Natural killer cell (primary cell): ENCODE measurements around the gene TSSK3. TPM values are rescaled to one million over a fixed set of nuclear protein-coding genes. Genes with fewer than 3 reads are reported as not detected.

Experiments
- ATAC-seq, 3 donors: fragments of 150-1000 bp in 2 of 3; fragments of 200-7000 bp in 1 of 3; cut with Tn5 transposase; 1 replicate in 1 of 3; 2 replicates in 2 of 3; pipeline ENCODE4 v1.10.0; 2021; ENCODE audit warnings: mild to moderate bottlenecking in 2 of 3, moderate library complexity in 2 of 3
- DNase-seq, 2 donors: peaks; one replicate each; pipeline versions ENCODE4 v3.0.0 to v3.0.0-alpha.2; 2013 to 2021; ENCODE audit warnings: mixed read lengths in 1 of 2
- H3K27ac ChIP-seq: one replicate; pipeline ENCODE4 v1.5.1; 2013; ENCODE audit warnings: mild to moderate bottlenecking, low read length
- H3K27me3 ChIP-seq: one replicate; pipeline ENCODE4 v1.6.1; 2013; ENCODE audit warnings: low read length; ENCODE audit not compliant: control insufficient read depth, insufficient read depth
- H3K36me3 ChIP-seq: one replicate; pipeline ENCODE4 v1.6.1; 2013; ENCODE audit warnings: low read length; ENCODE audit not compliant: control insufficient read depth, insufficient read depth
- H3K4me1 ChIP-seq: one replicate; pipeline ENCODE4 v1.6.1; 2013; ENCODE audit warnings: low read length; ENCODE audit not compliant: control insufficient read depth, insufficient read depth
- H3K4me3 ChIP-seq: one replicate; pipeline ENCODE4 v1.5.1; 2013; ENCODE audit warnings: low read length
- H3K9me3 ChIP-seq: one replicate; pipeline ENCODE4 v1.6.1; 2013; ENCODE audit warnings: low read length; ENCODE audit not compliant: control insufficient read depth, insufficient read depth
- H3K27ac Mint-ChIP-seq, 2 donors: one replicate each; pipeline ENCODE4 v1.8.0; 2022; ENCODE audit warnings: mild to moderate bottlenecking in 2 of 2, mixed read lengths in 2 of 2, moderate library complexity in 1 of 2
- H3K27me3 Mint-ChIP-seq, 2 donors: one replicate each; pipeline ENCODE4 v1.8.0; 2022; ENCODE audit warnings: low read depth in 2 of 2, mixed read lengths in 2 of 2
- H3K36me3 Mint-ChIP-seq: one replicate; pipeline ENCODE4 v1.8.0; 2022; ENCODE audit warnings: mixed read lengths
- H3K4me1 Mint-ChIP-seq, 2 donors: one replicate each; pipeline ENCODE4 v1.8.0; 2022; ENCODE audit warnings: mixed read lengths in 2 of 2
- H3K4me3 Mint-ChIP-seq: one replicate; pipeline ENCODE4 v1.8.0; 2022; ENCODE audit warnings: mild to moderate bottlenecking, moderate library complexity, mixed read lengths
- H3K9me3 Mint-ChIP-seq, 2 donors: one replicate each; pipeline ENCODE4 v1.8.0; 2022; ENCODE audit warnings: mixed read lengths in 2 of 2
- CTCF ChIP-seq: fragments of 200-600 bp; IDR thresholded peaks from one replicate; pipeline ENCODE4 v1.8.0; 2022; ENCODE audit warnings: antibody characterized with exemption
- WGBS: methylation state at CpG from one replicate; pipeline ENCODE4 v1.1.7; 2013; ENCODE audit warnings: missing lambda C conversion rate; ENCODE audit not compliant: insufficient coverage; 5-methylcytosine and 5-hydroxymethylcytosine counted together
- intact Hi-C: fragments of 100-400 bp; cut with micrococcal nuclease; formaldehyde crosslinking; loops from one replicate; pipeline ENCODE4 v1.14.2; 2022
- total RNA-seq, 4 donors: library from RNA; stranded (reverse); fragments of 120-200 nt in 1 of 4; gene quantifications; one replicate each; pipeline versions ENCODE4 v1.2.3 to v1.2.4, GENCODE V29; 2013 to 2022

The TSSK3 gene
- total RNA-seq, 3 donors from 2014 or later (not counting 1 experiment from before 2014, with no cell fraction given), result 1.2 to 3.7 (median 1.4) TPM

GRCh38 chr1:32339363-32339978 is 22.9 kb upstream of the TSSK3 start:
- no peak overlapping the region for H3K4me3 Mint-ChIP-seq
- Histone ChIP-seq H3K36me3 (no peaks in the 10 kb centered on the region), H3K4me1 (peaks cover 49% of the 10 kb centered on the region), H3K4me3 (no peak overlapping the region), H3K9me3 (no peaks in the 10 kb centered on the region), H3K27ac (no peak overlapping the region), H3K27me3 (no peaks in the 10 kb centered on the region)
- TF ChIP-seq CTCF, result no peak
- peak overlapping the region in 1 of 2 donors; percentile 13 for H3K27ac Mint-ChIP-seq
- DNase-seq (peak in 1 of 2 donors; percentile 29), ATAC-seq (no peak)
- 78% methylated on average over 5 of the region's 5 CpGs for WGBS
- no peaks in the 10 kb centered on the region for H3K9me3 Mint-ChIP-seq
- intact Hi-C loops, result loop anchor here (5.0 kb wide), 1 partner anchor 117 kb away; the partner anchor contains the start of genes EIF3I and TMEM234
- peaks cover 24 to 42% of the 10 kb centered on the region in 2 donors for H3K4me1 Mint-ChIP-seq
- no peaks in the 10 kb centered on the region for H3K36me3 Mint-ChIP-seq
- H3K27me3 Mint-ChIP-seq, result peaks cover 0 to 3% of the 10 kb centered on the region in 2 donors

GRCh38 chr1:32341186-32341757 is 21.1 kb upstream of the TSSK3 start:
- Histone ChIP-seq H3K9me3 (no peaks in the 10 kb centered on the region), H3K4me1 (peaks cover 44% of the 10 kb centered on the region), H3K36me3 (no peaks in the 10 kb centered on the region), H3K27me3 (no peaks in the 10 kb centered on the region), H3K4me3 (no peak overlapping the region), H3K27ac (no peak overlapping the region)
- ATAC-seq, result no peak
- no peak for TF ChIP-seq CTCF
- no peaks in the 10 kb centered on the region for H3K9me3 Mint-ChIP-seq
- intact Hi-C loops, result no loop called here
- H3K4me3 Mint-ChIP-seq, result no peak overlapping the region
- DNase-seq, result no peak
- H3K36me3 Mint-ChIP-seq, result no peaks in the 10 kb centered on the region
- 97% methylated on average over 10 of the region's 11 CpGs for WGBS
- H3K4me1 Mint-ChIP-seq, result peaks cover 17 to 33% of the 10 kb centered on the region in 2 donors
- H3K27ac Mint-ChIP-seq, result no peak overlapping the region
- H3K27me3 Mint-ChIP-seq, result peaks cover 0 to 7% of the 10 kb centered on the region in 2 donors

- Histone ChIP-seq H3K27ac (no peak overlapping the region), H3K36me3 (no peaks in the 10 kb centered on the region), H3K4me3 (no peak overlapping the region), H3K4me1 (peaks cover 37% of the 10 kb centered on the region), H3K27me3 (no peaks in the 10 kb centered on the region), H3K9me3 (no peaks in the 10 kb centered on the region)
- Mint-ChIP-seq H3K27me3 (peaks cover 0 to 7% of the 10 kb centered on the region in 2 donors), H3K27ac (no peak overlapping the region), H3K36me3 (no peaks in the 10 kb centered on the region), H3K4me1 (peaks cover 17 to 26% of the 10 kb centered on the region in 2 donors), H3K4me3 (no peak overlapping the region), H3K9me3 (no peaks in the 10 kb centered on the region)
- ATAC-seq, result no peak
- 81% methylated on average over 5 of the region's 5 CpGs for WGBS
- no peak for TF ChIP-seq CTCF
- DNase-seq, result no peak
- intact Hi-C loops, result no loop called here
Observed at GRCh38 chr1:32341971-32342370, 20.4 kb upstream of the TSSK3 start.
